ENCODE data around the gene SMIM1.

SMIM1 gene

DNA sequence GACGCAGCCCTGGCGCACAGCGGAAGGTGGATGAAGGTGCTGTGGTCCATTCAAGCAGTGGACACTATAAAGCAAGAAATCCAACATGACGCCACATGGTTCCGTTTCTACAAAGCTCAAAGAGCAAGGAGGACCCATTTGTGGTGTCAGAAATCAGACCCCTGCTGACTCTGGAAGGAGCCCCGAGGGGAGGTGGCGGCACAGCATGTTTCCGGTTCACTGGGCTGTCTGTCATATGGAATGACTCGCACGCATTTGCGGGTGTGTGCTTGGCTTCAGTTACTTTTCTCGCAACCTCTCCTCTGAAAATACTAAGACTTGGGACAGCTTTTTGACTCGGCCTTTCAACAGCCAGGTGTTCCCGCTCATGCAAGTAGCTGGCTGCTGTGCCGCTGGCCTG is 52.8 kb downstream of the SMIM1 start:
- H3K4me3 ChIP-seq (ENCODE audit: low read depth, low read length), result no peak overlapping the region
- H3K27me3 ChIP-seq, result no peaks in the 10 kb centered on the region
- H3K9me3 ChIP-seq, result no peaks in the 10 kb centered on the region
- TF ChIP-seq, protein P1, sequence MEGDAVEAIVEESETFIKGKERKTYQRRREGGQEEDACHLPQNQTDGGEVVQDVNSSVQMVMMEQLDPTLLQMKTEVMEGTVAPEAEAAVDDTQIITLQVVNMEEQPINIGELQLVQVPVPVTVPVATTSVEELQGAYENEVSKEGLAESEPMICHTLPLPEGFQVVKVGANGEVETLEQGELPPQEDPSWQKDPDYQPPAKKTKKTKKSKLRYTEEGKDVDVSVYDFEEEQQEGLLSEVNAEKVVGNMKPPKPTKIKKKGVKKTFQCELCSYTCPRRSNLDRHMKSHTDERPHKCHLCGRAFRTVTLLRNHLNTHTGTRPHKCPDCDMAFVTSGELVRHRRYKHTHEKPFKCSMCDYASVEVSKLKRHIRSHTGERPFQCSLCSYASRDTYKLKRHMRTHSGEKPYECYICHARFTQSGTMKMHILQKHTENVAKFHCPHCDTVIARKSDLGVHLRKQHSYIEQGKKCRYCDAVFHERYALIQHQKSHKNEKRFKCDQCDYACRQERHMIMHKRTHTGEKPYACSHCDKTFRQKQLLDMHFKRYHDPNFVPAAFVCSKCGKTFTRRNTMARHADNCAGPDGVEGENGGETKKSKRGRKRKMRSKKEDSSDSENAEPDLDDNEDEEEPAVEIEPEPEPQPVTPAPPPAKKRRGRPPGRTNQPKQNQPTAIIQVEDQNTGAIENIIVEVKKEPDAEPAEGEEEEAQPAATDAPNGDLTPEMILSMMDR (IDR thresholded peaks at IDR 0.05; ENCODE audit: low read depth, low read length), result no peak
- DNase-seq, result no peak
- H3K36me3 ChIP-seq, result no peaks in the 10 kb centered on the region
- H3K4me1 ChIP-seq, result peaks cover 10% of the 10 kb centered on the region

All from BE2C (cell line).